Measurements from ENCODE around the gene MDH2.
"Not testable (repeated sequence)": the region's sequence is repeated elsewhere in the genome, so short reads cannot be mapped to it uniquely, and the experiment has no call there.

Gene MDH2

GRCh38 chr7:76071316-76072242, 23.7 kb downstream of the MDH2 start:
- in situ Hi-C loops (cut with HindIII; ENCODE audit: low sequenced_read_pairs): no loop called here

DNA sequence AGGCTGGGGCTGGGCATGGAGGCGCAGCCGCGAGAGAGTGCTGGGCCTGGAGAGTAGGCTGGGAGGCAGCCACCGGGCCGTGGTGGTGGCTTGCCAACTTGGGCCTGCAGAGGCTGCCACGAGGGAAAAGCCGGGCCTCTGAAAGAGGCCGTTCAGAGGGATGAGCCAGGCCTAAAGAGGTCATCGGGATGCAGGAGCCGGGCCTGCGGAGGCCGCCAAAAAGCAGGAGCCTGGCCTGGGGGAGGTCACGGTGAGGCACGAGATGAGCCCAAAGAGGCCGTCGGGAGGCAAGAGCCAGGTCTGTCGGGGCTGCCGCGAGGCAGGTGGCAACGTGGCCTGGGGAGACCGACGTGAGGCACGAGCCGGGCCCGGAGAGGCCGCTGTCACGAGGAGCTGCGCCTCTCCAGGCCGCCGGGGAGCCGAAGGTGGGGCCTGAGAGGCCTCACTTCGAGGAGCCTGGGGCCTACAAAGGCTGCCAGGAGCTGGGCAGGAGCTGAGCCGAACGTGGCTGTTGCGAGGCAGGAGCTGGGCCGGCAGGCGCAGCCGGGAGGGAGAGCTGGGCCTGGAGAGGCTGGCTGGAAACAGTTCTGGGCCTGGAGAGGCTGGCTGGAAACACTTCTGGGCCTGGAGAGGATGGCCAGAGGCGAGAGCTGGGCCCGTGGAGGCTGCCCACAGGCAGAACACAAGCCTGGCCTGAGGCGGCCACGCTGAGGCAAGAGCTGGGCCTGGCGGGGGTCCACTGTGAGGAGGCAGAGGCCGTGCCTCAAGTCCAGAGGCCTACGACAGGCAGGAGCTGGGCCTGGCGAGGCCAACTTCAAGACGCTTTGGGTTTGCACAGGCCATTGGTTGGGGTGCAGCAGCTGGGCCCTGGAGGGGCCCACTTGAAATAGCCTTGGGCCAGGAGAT, 24.6 kb downstream of the MDH2 start:
- in situ Hi-C loops (cut with HindIII; ENCODE audit: low sequenced_read_pairs): no loop called here

DNA sequence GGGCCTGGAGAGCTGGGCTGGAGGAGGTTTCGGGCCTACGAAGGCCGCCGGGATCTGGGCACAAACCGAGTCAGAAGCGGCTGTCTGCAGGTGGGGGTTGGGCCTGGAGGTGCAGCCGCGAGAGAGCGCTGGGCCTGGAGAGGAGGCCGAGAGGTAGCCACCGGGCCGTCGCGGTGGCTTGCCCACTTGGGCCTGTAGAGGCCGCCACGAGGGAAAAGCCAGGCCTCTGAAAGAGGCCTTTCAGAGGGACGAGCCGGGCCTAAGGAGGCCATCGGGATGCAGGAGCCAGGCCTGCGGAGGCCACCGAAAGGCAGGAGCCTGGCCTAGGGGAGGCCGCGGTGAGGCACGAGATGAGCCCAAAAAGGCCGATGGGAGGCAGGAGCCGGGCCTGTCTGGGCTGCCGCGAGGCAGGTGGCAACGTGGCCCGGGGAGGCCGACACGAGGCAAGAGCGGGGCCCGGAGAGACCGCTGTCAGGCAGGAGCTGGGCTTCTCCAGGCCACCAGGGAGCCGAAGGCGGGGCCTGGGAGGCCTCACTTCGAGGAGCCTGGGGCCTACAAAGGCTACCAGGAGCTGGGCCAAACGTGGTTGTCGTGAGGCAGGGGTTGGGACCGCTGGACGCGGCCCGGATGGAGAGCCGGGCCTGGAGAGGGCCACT, 25.6 kb downstream of the MDH2 start:
- in situ Hi-C loops (cut with HindIII; ENCODE audit: low sequenced_read_pairs): no loop called here

- in situ Hi-C loops (cut with HindIII; ENCODE audit: low sequenced_read_pairs): no loop called here
These were observed 26.5 kb downstream of the MDH2 start for GRCh38 chr7:76074306-76074971.

DNA sequence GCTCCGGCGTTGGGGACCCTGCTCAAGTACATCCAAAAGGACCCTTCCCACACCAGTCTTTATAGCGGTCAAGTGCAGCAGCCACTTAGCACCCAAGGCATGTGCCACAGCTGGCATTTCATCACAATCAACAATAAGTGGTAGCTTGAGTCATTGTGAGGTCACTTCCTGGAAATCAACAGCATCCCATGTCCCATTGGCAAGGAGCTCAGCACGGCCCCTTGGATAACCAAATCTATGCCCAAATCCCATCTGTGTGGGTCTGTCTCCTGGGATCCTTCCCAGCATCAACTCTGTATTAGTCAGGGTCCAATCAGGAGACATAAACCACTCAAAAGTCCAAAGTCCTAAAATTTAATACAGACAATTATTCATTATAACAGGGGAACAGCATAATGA, 27.1 kb downstream of the MDH2 start:
- in situ Hi-C loops (cut with HindIII; ENCODE audit: low sequenced_read_pairs): no loop called here

- in situ Hi-C loops (cut with HindIII; ENCODE audit: low sequenced_read_pairs): no loop called here
These were observed 29.1 kb downstream of the MDH2 start for GRCh38 chr7:76076995-76077394.

GRCh38 chr7:76077435-76077834, 29.5 kb downstream of the MDH2 start:
- in situ Hi-C loops (cut with HindIII; ENCODE audit: low sequenced_read_pairs): no loop called here

- in situ Hi-C loops (cut with HindIII; ENCODE audit: low sequenced_read_pairs): no loop called here
These were observed 32.3 kb downstream of the MDH2 start for GRCh38 chr7:76080204-76080603.

DNA sequence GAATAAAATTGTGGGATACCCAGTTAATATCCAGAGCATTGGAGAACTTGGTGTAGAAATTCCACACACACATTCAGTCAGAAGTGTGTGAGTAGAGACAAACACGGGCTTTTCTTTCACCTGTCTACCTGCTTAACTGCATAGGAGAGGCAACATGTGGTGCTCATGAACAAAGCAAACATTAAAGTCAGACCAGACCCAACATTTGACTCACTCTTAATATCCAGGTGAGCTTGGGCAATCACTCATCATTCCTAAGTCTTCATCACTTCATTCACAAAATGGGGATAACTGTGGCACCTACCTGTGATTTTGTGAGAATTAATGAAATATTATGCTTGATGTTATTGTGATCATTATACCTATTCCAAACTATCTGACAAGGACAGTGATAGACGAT, 36.2 kb downstream of the MDH2 start:
- in situ Hi-C loops (cut with HindIII; ENCODE audit: low sequenced_read_pairs): not testable (repeated sequence)

DNA sequence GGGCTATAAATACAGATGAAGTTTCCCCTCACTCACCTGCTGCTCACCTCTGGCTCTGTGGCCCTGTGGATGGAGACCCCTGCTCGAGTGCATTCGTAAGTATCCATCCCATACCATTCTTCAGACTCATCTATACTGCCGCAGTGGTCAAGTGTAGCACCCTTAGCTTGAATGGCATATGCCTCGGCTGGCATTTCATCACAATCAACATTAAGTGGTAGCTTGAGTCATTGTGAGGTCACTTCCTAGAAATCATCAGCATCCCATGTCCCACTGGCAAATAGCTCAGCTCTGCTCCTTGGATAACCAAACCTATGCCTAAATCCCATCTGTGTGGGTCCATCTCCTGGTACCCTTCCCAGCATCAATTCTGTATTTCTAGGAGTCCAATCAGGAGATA, 38.2 kb downstream of the MDH2 start:
- in situ Hi-C loops (cut with HindIII; ENCODE audit: low sequenced_read_pairs): no loop called here

DNA sequence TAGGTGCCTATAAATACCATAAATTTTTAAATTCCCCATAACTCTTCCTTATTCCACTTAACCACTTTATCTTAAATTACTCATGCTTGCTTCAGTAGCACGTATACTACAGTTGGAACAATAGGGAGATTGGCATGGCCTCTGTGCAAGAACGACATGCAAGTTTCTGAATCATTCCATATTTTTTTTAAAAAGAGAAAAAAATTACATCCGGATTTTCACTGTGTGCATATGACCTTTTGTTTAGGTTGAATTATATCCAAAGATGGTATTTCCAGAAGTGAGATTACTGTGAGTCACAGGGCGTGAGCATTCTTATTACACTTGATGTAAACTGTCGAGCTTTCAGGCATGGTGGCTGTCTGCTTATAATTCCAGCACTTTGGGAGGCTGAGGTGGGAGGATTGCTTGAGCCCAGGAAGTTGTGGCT, 39.5 kb downstream of the MDH2 start:
- in situ Hi-C loops (cut with HindIII; ENCODE audit: low sequenced_read_pairs): not testable (repeated sequence)

DNA sequence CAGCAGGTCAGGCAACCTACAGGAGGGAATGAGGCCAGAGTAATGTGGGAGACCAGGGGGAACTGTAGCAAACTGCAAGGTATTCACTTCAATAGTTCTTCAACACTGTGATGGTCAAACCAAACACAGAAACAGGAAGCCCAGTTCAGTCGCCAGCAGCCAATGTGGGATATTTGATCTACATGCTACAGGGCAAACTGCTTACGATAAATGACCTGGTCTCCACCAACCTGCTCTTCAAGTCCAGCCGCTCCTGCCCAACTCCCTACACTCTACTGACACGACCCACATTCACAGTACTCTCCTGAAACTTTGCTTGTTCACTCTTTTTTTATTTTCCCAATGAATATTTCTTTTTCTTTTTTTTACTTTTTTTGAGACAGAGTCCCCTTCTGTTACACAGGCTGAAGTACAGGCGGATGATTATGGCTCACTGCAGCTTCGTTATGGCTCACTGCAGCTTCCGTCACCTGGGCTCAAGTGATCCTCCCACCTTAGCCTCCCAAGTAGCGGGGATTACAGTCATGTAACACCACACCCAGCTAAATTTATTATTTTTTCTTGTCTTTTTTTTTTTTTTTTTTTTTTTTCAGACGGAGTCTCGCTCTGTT, 42.1 kb downstream of the MDH2 start:
- in situ Hi-C loops (cut with HindIII; ENCODE audit: low sequenced_read_pairs): no loop called here

GRCh38 chr7:76091506-76091905, 43.6 kb downstream of the MDH2 start:
- in situ Hi-C loops (cut with HindIII; ENCODE audit: low sequenced_read_pairs): no loop called here

GRCh38 chr7:76093531-76093930, 45.6 kb downstream of the MDH2 start:
- in situ Hi-C loops (cut with HindIII; ENCODE audit: low sequenced_read_pairs): not testable (repeated sequence)

DNA sequence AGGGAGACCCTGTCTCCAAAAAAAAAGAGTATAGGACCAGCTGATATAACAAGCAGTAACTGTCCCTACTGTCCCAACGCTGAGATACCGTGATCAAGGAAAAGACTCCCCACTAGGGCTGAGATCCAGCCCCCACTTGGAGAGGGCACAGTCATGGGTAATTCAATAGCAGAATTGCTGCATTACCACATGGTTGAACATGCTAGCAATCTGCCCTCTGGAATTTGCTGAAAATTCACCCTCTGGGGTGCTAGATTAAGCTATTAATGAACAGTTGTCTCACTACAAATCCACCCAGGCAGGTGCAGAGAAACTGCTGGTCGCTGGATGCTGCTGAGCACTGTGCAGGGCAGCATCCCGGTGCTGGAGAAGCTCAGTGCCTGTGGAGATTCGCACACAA, 46.4 kb downstream of the MDH2 start:
- in situ Hi-C loops (cut with HindIII; ENCODE audit: low sequenced_read_pairs): not testable (repeated sequence)

GRCh38 chr7:76095908-76096307, 48.0 kb downstream of the MDH2 start:
- in situ Hi-C loops (cut with HindIII; ENCODE audit: low sequenced_read_pairs): no loop called here

- in situ Hi-C loops (cut with HindIII; ENCODE audit: low sequenced_read_pairs): not testable (repeated sequence)
These were observed 54.0 kb downstream of the MDH2 start for GRCh38 chr7:76101693-76102437.

DNA sequence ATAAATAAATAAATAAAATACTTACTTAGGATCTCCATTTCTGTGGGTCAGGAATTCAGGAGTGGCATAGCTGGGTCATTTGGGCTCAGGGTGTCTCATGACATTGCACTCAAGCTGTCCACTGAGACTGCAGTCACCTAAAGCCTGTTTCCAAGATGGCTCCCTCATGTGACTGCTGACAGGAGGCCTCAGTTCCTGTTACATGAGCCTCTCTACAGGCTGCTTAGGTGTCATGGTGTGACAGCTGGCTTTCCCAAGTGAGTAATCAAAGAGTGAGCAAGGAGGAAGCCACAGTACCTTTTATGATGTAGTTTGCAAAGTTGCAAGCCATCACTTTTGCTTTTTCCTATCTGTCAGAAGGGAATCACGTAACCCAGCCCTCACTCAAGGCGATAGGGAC, 55.9 kb downstream of the MDH2 start:
- in situ Hi-C loops (cut with HindIII; ENCODE audit: low sequenced_read_pairs): not testable (repeated sequence)

GRCh38 chr7:76106130-76106529, 58.2 kb downstream of the MDH2 start:
- in situ Hi-C loops (cut with HindIII; ENCODE audit: low sequenced_read_pairs): not testable (repeated sequence)

DNA sequence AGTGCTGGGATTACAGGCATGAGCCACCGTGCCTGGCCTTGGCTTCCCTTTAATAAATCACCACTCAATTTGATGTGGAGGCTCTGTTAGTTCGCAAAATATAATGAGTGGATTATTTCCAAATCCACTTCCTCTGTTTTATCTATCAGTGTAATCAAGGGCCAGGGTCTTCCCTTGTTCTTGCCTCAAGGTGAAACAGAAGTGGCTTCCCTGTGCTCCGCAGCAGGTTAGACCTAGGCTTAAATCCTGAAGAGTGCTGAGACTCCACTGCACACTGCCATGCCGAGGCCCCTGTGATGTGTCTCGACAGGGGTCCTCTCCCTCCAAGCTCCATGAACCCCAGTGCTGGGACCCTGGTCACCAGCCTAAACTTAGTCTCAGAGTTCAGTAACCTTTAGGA, 59.0 kb downstream of the MDH2 start:
- in situ Hi-C loops (cut with HindIII; ENCODE audit: low sequenced_read_pairs): no loop called here
